Measurements from ENCODE around the gene TNRC18. TPM values are rescaled to one million over a fixed set of nuclear protein-coding genes. Genes with fewer than 3 reads are reported as not detected.

Gene TNRC18
- total and polyA plus RNA-seq, 9 of the 15 experiments (the other 6 are each of a cell fraction or from before 2014, with no cell fraction given): 0.03 to 43.2 (median 18.0) TPM

GRCh38 chr7:5337047-5337446, 86.6 kb downstream of the TNRC18 start:
- no peak overlapping the region for H3K4me3 ChIP-seq
- H3K27me3 ChIP-seq (ENCODE audit: control insufficient read depth in 2 of 2, insufficient read depth in 2 of 2, low read length in 2 of 2): no peaks in the 10 kb centered on the region
- no peak overlapping the region for H3K9ac ChIP-seq (ENCODE audit: insufficient read depth in 1 of 2, low read depth in 2 of 2, low read length in 2 of 2)
- H3K9me1 ChIP-seq (ENCODE audit: control insufficient read depth, insufficient read depth, low read length): no peaks in the 10 kb centered on the region
- no peaks in the 10 kb centered on the region for H3K9me3 ChIP-seq (replicated peaks; ENCODE audit: control insufficient read depth, insufficient read depth, low read depth, low read length)
- DNase-seq (ENCODE audit: extremely low read depth in 1 of 4, low spot score in 3 of 4) (no peak), ATAC-seq (no peak), FAIRE-seq (peak; percentile 23)
- no peaks in the 10 kb centered on the region for H4K20me1 ChIP-seq (replicated peaks; ENCODE audit: control insufficient read depth, insufficient read depth, low read length)
- 31% methylated on average over 8 of the region's 11 CpGs for WGBS (ENCODE audit: insufficient coverage, low coverage, missing lambda C conversion rate)
- H3K4me1 ChIP-seq (replicated peaks in 1 of 2; ENCODE audit: control insufficient read depth in 2 of 2, insufficient read depth in 2 of 2, low read length in 2 of 2): peaks cover 2 to 3% of the 10 kb centered on the region in 2 experiments; a peak in 1 of 5 replicates
- intact Hi-C loops (cut with micrococcal nuclease) (no loop called here), in situ Hi-C loops (cut with MboI) (no loop called here)
- H3K27ac ChIP-seq (ENCODE audit: extremely low read depth, low read depth, low read length): no peak overlapping the region
- H3K4me2 ChIP-seq (ENCODE audit: insufficient read depth, low read length): no peak overlapping the region
- no peak overlapping the region for H2AFZ ChIP-seq (ENCODE audit: low read depth, low read length)
- ChIA-PET CTCF (ENCODE audit: low intra/inter-chr PET ratio) (no interaction called here), POLR2A (no interaction called here)
- H3K36me3 ChIP-seq (ENCODE audit: control insufficient read depth, insufficient read depth, low read length): peaks cover 8% of the 10 kb centered on the region; the same call in 1 of the 3 replicates
- BruUV-seq (replicated peaks): no TSS peak
- H3K79me2 ChIP-seq (ENCODE audit: control insufficient read depth, insufficient read depth, low read length): no peaks in the 10 kb centered on the region
- no peak for TF ChIP-seq SIN3A (IDR thresholded peaks at IDR 0.05; ENCODE audit: borderline replicate concordance in 2 of 2, control insufficient read depth in 1 of 2, low read depth in 2 of 2, low read length in 2 of 2)
- TF ChIP-seq POLR3A (IDR thresholded peaks at IDR 0.05; ENCODE audit: borderline replicate concordance, extremely low read depth, insufficient read depth, insufficient read length): no peak
- no peak for TF ChIP-seq PHB (CRISPR knock-in tag; IDR thresholded peaks at IDR 0.05)
- TF ChIP-seq ZNF77 (CRISPR knock-in tag; IDR thresholded peaks at IDR 0.05): no peak
- no peak for TF ChIP-seq ZBTB2 (IDR thresholded peaks at IDR 0.05)
- TF ChIP-seq SFPQ (IDR thresholded peaks at IDR 0.05; ENCODE audit: low read depth, low read length): no peak
- no peak for TF ChIP-seq ZNF589 (CRISPR knock-in tag; IDR thresholded peaks at IDR 0.05; ENCODE audit: low read depth)
- peak in 1 of 2 experiments; percentile 53; a peak in 1 of 4 replicates for TF ChIP-seq FOXK2 (conservative IDR thresholded peaks at IDR 0.05 in 1 of 2, IDR thresholded peaks at IDR 0.05 in 1 of 2; ENCODE audit: low read depth in 2 of 2)
- TF ChIP-seq BCL6 (CRISPR knock-in tag; IDR thresholded peaks at IDR 0.05): no peak
- peak; percentile 44; the same call in 1 of the 2 replicates for TF ChIP-seq CBFA2T3 (IDR thresholded peaks at IDR 0.05)
- TF ChIP-seq ZNF384 (IDR thresholded peaks at IDR 0.05; ENCODE audit: low read depth, low read length): peak; percentile 46; the same call in 1 of the 2 replicates
- TF ChIP-seq ARID3B (CRISPR knock-in tag; IDR thresholded peaks at IDR 0.05; ENCODE audit: borderline replicate concordance): no peak
- TF ChIP-seq MNT (conservative IDR thresholded peaks at IDR 0.05): 0 out of 4 replicates have a peak, but pooled peaks of 1 of the 2 experiments have one; percentile 32
- TF ChIP-seq JUNB (CRISPR knock-in tag; conservative IDR thresholded peaks at IDR 0.05): no peak
- TF ChIP-seq ZNF232 (CRISPR knock-in tag; IDR thresholded peaks at IDR 0.05): no peak
- 0 out of 2 replicates have a peak, but pooled peaks have one; percentile 22 for TF ChIP-seq DPF2 (IDR thresholded peaks at IDR 0.05)
- TF ChIP-seq MED1 (CRISPR knock-in tag; IDR thresholded peaks at IDR 0.05; ENCODE audit: borderline replicate concordance): no peak
